Measurements from ENCODE around the gene LRSAM1.

The LRSAM1 gene

DNA sequence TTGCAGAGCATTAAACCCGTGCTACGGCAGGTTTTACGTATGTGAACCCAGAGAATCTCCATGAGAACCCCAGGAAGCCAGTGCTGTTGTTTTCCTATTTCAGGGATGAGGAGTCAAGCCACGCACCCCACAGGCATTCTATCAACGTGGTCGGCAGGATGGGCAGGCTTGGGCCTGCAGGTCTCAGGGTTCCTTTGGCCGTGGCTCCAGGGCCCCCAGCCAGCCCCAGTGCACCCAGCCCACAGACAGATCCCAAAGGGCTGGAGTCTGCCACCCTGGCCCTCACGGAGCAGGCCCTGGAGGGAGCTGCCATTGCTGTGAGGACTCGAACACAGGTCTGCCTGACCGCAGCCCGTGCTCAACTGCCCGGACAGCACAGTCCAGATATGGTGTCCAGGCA, 83.6 kb downstream of the LRSAM1 start:
- TF ChIP-seq BACH2 (CRISPR knock-in tag; IDR thresholded peaks at IDR 0.05; ENCODE audit: borderline replicate concordance) (no peak), OSR1 (CRISPR knock-in tag; IDR thresholded peaks at IDR 0.05) (no peak), SNAI2 (CRISPR knock-in tag; IDR thresholded peaks at IDR 0.05) (no peak), ZC3H10 (CRISPR knock-in tag; IDR thresholded peaks at IDR 0.05) (no peak), ESRRG (CRISPR knock-in tag; IDR thresholded peaks at IDR 0.05) (no peak)
- TF ChIP-seq, protein P1, sequence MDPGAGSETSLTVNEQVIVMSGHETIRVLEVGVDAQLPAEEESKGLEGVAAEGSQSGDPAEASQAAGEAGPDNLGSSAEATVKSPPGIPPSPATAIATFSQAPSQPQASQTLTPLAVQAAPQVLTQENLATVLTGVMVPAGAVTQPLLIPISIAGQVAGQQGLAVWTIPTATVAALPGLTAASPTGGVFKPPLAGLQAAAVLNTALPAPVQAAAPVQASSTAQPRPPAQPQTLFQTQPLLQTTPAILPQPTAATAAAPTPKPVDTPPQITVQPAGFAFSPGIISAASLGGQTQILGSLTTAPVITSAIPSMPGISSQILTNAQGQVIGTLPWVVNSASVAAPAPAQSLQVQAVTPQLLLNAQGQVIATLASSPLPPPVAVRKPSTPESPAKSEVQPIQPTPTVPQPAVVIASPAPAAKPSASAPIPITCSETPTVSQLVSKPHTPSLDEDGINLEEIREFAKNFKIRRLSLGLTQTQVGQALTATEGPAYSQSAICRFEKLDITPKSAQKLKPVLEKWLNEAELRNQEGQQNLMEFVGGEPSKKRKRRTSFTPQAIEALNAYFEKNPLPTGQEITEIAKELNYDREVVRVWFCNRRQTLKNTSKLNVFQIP (CRISPR knock-in tag; IDR thresholded peaks at IDR 0.05; ENCODE audit: borderline replicate concordance, low read depth), result no peak
- TF ChIP-seq, protein P2, sequence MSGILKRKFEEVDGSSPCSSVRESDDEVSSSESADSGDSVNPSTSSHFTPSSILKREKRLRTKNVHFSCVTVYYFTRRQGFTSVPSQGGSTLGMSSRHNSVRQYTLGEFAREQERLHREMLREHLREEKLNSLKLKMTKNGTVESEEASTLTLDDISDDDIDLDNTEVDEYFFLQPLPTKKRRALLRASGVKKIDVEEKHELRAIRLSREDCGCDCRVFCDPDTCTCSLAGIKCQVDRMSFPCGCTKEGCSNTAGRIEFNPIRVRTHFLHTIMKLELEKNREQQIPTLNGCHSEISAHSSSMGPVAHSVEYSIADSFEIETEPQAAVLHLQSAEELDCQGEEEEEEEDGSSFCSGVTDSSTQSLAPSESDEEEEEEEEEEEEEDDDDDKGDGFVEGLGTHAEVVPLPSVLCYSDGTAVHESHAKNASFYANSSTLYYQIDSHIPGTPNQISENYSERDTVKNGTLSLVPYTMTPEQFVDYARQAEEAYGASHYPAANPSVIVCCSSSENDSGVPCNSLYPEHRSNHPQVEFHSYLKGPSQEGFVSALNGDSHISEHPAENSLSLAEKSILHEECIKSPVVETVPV (CRISPR knock-in tag; IDR thresholded peaks at IDR 0.05), result no peak
- ATAC-seq, result no peak

DNA sequence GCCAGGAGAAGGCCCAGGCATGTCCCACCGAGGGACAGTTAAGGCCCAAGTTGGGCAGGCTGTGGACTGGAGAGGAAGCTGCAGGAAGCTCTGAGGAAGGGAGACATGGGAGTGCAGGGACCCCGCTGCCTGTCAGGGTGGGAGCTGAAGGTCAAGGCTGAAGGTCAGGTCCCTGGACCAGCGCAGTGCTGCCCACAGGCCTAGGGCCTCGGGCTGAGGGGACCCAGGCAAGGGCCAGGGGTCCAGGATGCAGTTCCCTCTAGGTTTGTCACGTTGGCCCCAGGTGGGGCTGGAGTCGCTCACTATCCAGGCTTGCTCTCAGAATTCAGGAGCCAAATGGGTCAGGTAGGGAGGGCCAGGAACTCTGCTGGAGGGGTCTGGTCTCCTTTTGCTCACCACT, 84.1 kb downstream of the LRSAM1 start:
- TF ChIP-seq, protein P3, sequence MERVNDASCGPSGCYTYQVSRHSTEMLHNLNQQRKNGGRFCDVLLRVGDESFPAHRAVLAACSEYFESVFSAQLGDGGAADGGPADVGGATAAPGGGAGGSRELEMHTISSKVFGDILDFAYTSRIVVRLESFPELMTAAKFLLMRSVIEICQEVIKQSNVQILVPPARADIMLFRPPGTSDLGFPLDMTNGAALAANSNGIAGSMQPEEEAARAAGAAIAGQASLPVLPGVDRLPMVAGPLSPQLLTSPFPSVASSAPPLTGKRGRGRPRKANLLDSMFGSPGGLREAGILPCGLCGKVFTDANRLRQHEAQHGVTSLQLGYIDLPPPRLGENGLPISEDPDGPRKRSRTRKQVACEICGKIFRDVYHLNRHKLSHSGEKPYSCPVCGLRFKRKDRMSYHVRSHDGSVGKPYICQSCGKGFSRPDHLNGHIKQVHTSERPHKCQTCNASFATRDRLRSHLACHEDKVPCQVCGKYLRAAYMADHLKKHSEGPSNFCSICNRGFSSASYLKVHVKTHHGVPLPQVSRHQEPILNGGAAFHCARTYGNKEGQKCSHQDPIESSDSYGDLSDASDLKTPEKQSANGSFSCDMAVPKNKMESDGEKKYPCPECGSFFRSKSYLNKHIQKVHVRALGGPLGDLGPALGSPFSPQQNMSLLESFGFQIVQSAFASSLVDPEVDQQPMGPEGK (CRISPR knock-in tag; IDR thresholded peaks at IDR 0.05; ENCODE audit: borderline replicate concordance), result no peak
- TF ChIP-seq ZNF70 (CRISPR knock-in tag; IDR thresholded peaks at IDR 0.05) (no peak), RARB (CRISPR knock-in tag; IDR thresholded peaks at IDR 0.05) (no peak), ARNTL (CRISPR knock-in tag; IDR thresholded peaks at IDR 0.05; ENCODE audit: borderline replicate concordance, low read depth) (no peak), CSDC2 (CRISPR knock-in tag; IDR thresholded peaks at IDR 0.05) (no peak), OSR1 (CRISPR knock-in tag; IDR thresholded peaks at IDR 0.05) (no peak), PPARA (CRISPR knock-in tag; IDR thresholded peaks at IDR 0.05; ENCODE audit: borderline replicate concordance) (no peak), TCF4 (CRISPR knock-in tag; IDR thresholded peaks at IDR 0.05; ENCODE audit: borderline replicate concordance) (no peak), ZFP3 (CRISPR knock-in tag; IDR thresholded peaks at IDR 0.05) (no peak), GLIS3 (CRISPR knock-in tag; IDR thresholded peaks at IDR 0.05) (no peak), BACH2 (CRISPR knock-in tag; IDR thresholded peaks at IDR 0.05; ENCODE audit: borderline replicate concordance) (no peak), TOX (CRISPR knock-in tag; IDR thresholded peaks at IDR 0.05; ENCODE audit: borderline replicate concordance) (no peak)
- TF ChIP-seq, protein P4, sequence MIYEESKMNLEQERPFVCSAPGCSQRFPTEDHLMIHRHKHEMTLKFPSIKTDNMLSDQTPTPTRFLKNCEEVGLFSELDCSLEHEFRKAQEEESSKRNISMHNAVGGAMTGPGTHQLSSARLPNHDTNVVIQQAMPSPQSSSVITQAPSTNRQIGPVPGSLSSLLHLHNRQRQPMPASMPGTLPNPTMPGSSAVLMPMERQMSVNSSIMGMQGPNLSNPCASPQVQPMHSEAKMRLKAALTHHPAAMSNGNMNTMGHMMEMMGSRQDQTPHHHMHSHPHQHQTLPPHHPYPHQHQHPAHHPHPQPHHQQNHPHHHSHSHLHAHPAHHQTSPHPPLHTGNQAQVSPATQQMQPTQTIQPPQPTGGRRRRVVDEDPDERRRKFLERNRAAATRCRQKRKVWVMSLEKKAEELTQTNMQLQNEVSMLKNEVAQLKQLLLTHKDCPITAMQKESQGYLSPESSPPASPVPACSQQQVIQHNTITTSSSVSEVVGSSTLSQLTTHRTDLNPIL (CRISPR knock-in tag; IDR thresholded peaks at IDR 0.05; ENCODE audit: low read depth), result no peak
- TF ChIP-seq, protein P1 (CRISPR knock-in tag; IDR thresholded peaks at IDR 0.05; ENCODE audit: borderline replicate concordance, low read depth), result no peak
- TF ChIP-seq, protein P2 (CRISPR knock-in tag; IDR thresholded peaks at IDR 0.05), result no peak
- ATAC-seq, result no peak

DNA sequence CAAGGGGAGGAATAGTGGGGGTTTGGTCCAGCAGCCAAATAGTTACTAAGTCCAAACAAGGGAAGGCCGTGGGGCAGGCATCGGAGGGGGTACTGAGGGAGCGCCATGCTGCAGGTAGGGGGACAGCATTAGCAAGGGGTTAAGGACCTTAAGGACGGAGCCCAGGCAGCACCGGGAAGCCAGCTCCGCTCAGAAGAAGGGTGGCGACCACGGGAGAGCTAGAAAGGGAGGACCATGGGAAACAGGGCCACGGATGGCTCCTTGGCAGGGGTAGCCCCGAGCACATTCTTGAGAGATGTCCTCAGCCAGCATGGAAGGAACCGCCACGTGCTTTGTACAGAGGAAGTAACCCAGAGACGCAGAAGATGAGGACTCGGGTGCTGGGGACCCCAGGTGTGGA, 84.5 kb downstream of the LRSAM1 start:
- no peak for ATAC-seq
- TF ChIP-seq, protein P5, sequence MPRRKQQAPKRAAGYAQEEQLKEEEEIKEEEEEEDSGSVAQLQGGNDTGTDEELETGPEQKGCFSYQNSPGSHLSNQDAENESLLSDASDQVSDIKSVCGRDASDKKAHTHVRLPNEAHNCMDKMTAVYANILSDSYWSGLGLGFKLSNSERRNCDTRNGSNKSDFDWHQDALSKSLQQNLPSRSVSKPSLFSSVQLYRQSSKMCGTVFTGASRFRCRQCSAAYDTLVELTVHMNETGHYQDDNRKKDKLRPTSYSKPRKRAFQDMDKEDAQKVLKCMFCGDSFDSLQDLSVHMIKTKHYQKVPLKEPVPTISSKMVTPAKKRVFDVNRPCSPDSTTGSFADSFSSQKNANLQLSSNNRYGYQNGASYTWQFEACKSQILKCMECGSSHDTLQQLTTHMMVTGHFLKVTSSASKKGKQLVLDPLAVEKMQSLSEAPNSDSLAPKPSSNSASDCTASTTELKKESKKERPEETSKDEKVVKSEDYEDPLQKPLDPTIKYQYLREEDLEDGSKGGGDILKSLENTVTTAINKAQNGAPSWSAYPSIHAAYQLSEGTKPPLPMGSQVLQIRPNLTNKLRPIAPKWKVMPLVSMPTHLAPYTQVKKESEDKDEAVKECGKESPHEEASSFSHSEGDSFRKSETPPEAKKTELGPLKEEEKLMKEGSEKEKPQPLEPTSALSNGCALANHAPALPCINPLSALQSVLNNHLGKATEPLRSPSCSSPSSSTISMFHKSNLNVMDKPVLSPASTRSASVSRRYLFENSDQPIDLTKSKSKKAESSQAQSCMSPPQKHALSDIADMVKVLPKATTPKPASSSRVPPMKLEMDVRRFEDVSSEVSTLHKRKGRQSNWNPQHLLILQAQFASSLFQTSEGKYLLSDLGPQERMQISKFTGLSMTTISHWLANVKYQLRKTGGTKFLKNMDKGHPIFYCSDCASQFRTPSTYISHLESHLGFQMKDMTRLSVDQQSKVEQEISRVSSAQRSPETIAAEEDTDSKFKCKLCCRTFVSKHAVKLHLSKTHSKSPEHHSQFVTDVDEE (CRISPR knock-in tag; IDR thresholded peaks at IDR 0.05), result no peak
- TF ChIP-seq GLIS3 (CRISPR knock-in tag; IDR thresholded peaks at IDR 0.05) (no peak), TCF4 (CRISPR knock-in tag; IDR thresholded peaks at IDR 0.05; ENCODE audit: borderline replicate concordance) (no peak), ZNF70 (CRISPR knock-in tag; IDR thresholded peaks at IDR 0.05) (no peak), ISL1 (CRISPR knock-in tag; IDR thresholded peaks at IDR 0.05) (no peak), ZNF8 (CRISPR knock-in tag; IDR thresholded peaks at IDR 0.05) (no peak), PPARA (CRISPR knock-in tag; IDR thresholded peaks at IDR 0.05; ENCODE audit: borderline replicate concordance) (no peak), ZC3H10 (CRISPR knock-in tag; IDR thresholded peaks at IDR 0.05) (no peak), RARB (CRISPR knock-in tag; IDR thresholded peaks at IDR 0.05) (no peak), BACH2 (CRISPR knock-in tag; IDR thresholded peaks at IDR 0.05; ENCODE audit: borderline replicate concordance) (no peak), ARNTL (CRISPR knock-in tag; IDR thresholded peaks at IDR 0.05; ENCODE audit: borderline replicate concordance, low read depth) (no peak), SNAI2 (CRISPR knock-in tag; IDR thresholded peaks at IDR 0.05) (no peak)
- TF ChIP-seq, protein P3 (CRISPR knock-in tag; IDR thresholded peaks at IDR 0.05; ENCODE audit: borderline replicate concordance), result no peak

Measured in SK-N-SH treated with all-trans-retinoic acid at 6 μM for 48 hours (cell line).